ENCODE results near the gene TOM1.

GRCh38 chr22:35347462-35347861 is 47.8 kb downstream of the TOM1 start:
- TF ChIP-seq POLR2A (IDR thresholded peaks at IDR 0.05; ENCODE audit: low read length) = no peak
- TF ChIP-seq GATA1 (IDR thresholded peaks at IDR 0.05; ENCODE audit: low read depth, low read length) = no peak
